Epidermal melanocyte (primary cell): ENCODE measurements around the gene CST7.

ENCODE experiments used
- DNase-seq: peaks from one replicate; pipeline ENCODE4 v3.0.0; 2011; ENCODE audit warnings: low spot score; ENCODE audit not compliant: insufficient read length

CST7 gene

GRCh38 chr20:25003002-25003401 is 53.9 kb downstream of the CST7 start:
- no peak for DNase-seq

DNA sequence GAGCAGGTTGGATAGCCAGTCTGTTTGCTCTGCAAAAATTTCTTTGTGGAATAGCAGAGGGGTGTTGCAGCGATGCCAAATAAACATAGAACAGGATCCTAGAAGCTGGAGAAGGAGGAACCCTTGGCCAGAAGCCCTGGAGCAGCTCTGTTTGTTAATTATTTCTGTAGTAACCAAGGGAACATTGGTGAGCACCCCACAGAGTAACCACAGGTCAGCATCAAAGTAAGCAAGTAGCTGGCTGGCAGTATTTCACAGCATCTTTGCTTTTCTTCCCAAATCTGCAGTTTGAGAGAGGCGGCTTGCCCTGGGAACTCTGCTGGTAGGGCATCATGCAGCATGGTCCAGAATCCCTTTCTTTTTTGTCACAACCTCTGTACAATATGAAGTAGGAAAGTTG is 56.2 kb downstream of the CST7 start:
- no peak for DNase-seq

DNA sequence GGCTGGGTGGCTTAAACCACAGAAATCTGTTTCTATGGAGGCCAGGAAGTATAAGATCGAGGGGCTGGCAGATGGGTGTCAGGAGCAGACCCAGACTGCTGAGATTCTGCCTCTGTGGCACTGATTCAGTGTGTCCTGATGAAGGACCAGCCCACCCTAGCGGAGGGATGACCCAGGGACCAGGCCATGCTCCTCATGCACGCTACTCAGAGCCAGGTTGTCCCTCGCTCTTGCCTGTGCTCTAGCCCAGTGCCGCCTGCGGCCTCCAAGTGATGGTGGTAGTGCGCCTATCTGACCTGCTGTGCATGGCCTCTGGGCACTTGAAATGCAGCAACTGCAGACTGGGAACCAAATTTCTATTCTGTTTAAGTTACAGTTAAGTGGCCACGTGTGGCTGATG is 56.6 kb downstream of the CST7 start:
- no peak for DNase-seq

- no peak for DNase-seq
Measured at GRCh38 chr20:25006431-25007167, 57.5 kb downstream of the CST7 start.

- DNase-seq = no peak
Measured at GRCh38 chr20:25007491-25008305, 58.6 kb downstream of the CST7 start.

DNA sequence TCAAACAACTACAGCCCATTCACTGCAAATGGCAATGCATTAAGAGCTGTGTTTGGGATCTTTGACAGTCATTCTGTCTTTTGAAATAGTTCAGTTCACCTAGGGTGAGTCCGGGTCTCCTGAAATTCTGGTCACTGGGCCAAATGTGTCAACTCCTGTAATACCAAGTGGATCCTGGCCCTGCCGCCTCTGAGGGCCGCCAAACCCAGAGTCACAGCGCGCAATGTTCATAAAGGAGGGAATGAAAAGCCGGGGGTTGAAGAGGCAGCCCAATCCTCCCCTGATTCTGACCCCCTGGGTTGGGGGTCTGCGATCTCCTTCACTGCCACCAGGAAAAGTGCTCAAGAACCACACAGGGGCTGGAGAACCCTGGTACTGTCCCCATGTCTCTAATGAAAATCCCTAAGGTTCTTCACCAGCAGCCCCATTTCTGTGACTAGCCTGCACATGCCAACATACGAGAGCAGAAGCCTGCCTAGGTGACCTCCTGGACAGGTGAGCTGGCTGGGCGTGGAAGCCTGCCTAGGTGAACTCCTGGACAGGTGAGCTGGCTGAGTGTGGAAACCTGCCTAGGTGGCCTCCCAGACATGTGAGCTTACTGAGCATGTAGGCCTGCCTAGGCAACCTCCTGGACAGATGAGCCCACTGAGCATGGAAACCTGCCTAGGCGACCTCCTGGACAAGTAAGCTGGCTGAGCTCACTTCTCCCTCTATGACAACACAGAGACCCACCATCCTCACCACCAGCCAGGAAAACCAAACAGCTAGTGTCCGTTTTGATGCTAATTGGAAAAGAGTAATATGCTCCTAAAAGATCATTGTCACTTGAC is 59.5 kb downstream of the CST7 start:
- no peak for DNase-seq
